H9 (cell line): ENCODE data around the gene SCAF8. TPM values are rescaled to one million over a fixed set of nuclear protein-coding genes. Genes with fewer than 3 reads are reported as not detected.

Source experiments
- DNase-seq: peaks from one replicate; pipeline ENCODE4 v3.0.0-alpha.2; 2017
- H2AFZ ChIP-seq: one replicate; pipeline ENCODE4 v1.6.1; 2013; ENCODE audit warnings: mild to moderate bottlenecking, low read length, control low read depth, moderate library complexity
- H2AK5ac ChIP-seq: 2 replicates; pipeline ENCODE4 v1.6.1; 2013; ENCODE audit warnings: low read length, control low read depth, mixed read lengths; ENCODE audit not compliant: insufficient read length
- H2BK120ac ChIP-seq: one replicate; pipeline ENCODE4 v1.6.1; 2013; ENCODE audit warnings: low read depth, mild to moderate bottlenecking, low read length, control low read depth, inconsistent platforms; ENCODE audit not compliant: poor library complexity, severe bottlenecking
- H2BK12ac ChIP-seq: 2 replicates; pipeline ENCODE4 v1.6.1; 2013; ENCODE audit warnings: low read length, control low read depth, mixed read lengths, low read depth; ENCODE audit not compliant: insufficient read length
- H2BK15ac ChIP-seq: 2 replicates; pipeline ENCODE4 v1.6.1; 2013; ENCODE audit warnings: low read depth, low read length, control low read depth
- H2BK20ac ChIP-seq: one replicate; pipeline ENCODE4 v1.6.1; 2013; ENCODE audit warnings: low read depth, mild to moderate bottlenecking, low read length, control low read depth, inconsistent platforms; ENCODE audit not compliant: poor library complexity, severe bottlenecking
- H2BK5ac ChIP-seq: 2 replicates; pipeline ENCODE4 v1.6.1; 2013; ENCODE audit warnings: low read length, control low read depth, mixed read lengths; ENCODE audit not compliant: insufficient read length
- H3K14ac ChIP-seq: 2 replicates; pipeline ENCODE4 v1.6.1; 2013; ENCODE audit warnings: low read length, control low read depth; ENCODE audit not compliant: insufficient read depth
- H3K18ac ChIP-seq: 2 replicates; pipeline ENCODE4 v1.6.1; 2013; ENCODE audit warnings: low read depth, mild to moderate bottlenecking, mixed read lengths, low read length, control low read depth; ENCODE audit not compliant: insufficient read length
- H3K23ac ChIP-seq: 2 replicates; pipeline ENCODE4 v1.6.1; 2013; ENCODE audit warnings: low read length, control low read depth, mixed read lengths, low read depth; ENCODE audit not compliant: insufficient read length
- H3K23me2 ChIP-seq: 2 replicates; pipeline ENCODE4 v1.6.1; 2013; ENCODE audit warnings: low read depth, mild to moderate bottlenecking, mixed read lengths, low read length, control low read depth; ENCODE audit not compliant: insufficient read length, poor library complexity, severe bottlenecking
- H3K27ac ChIP-seq: 2 replicates; pipeline ENCODE4 v1.5.1; 2013; ENCODE audit warnings: low read length, control low read depth, mixed read lengths, low read depth; ENCODE audit not compliant: insufficient read length
- H3K27me3 ChIP-seq: 2 replicates; pipeline ENCODE4 v1.6.1; 2013; ENCODE audit warnings: low read length, control low read depth, inconsistent platforms; ENCODE audit not compliant: insufficient read depth
- H3K4ac ChIP-seq: 2 replicates; pipeline ENCODE4 v1.6.1; 2013; ENCODE audit warnings: low read depth, mild to moderate bottlenecking, control low read depth, inconsistent platforms, low read length, moderate library complexity
- H3K4me1 ChIP-seq: 2 replicates; pipeline ENCODE4 v1.6.1; 2013; ENCODE audit warnings: low read length, control low read depth, inconsistent platforms; ENCODE audit not compliant: insufficient read depth
- H3K4me2 ChIP-seq: 2 replicates; pipeline ENCODE4 v1.6.1; 2013; ENCODE audit warnings: low read length, control low read depth, mixed read lengths; ENCODE audit not compliant: insufficient read length, insufficient read depth
- H3K56ac ChIP-seq: 2 replicates; pipeline ENCODE4 v1.6.1; 2013; ENCODE audit warnings: low read depth, mild to moderate bottlenecking, mixed read lengths, low read length, control low read depth; ENCODE audit not compliant: insufficient read length
- H3K79me1 ChIP-seq: 2 replicates; pipeline ENCODE4 v1.6.1; 2013; ENCODE audit warnings: low read depth, mild to moderate bottlenecking, moderate library complexity, low read length, control low read depth, inconsistent platforms; ENCODE audit not compliant: insufficient read depth, poor library complexity, severe bottlenecking
- H3K79me2 ChIP-seq: 2 replicates; pipeline ENCODE4 v1.6.1; 2013; ENCODE audit warnings: low read length, control low read depth, inconsistent platforms; ENCODE audit not compliant: insufficient read depth
- H3K9ac ChIP-seq: 2 replicates; pipeline ENCODE4 v1.6.1; 2013; ENCODE audit warnings: low read length, control low read depth, mixed read lengths; ENCODE audit not compliant: insufficient read length; ENCODE audit errors: extremely low read depth
- H3K9me3 ChIP-seq: one replicate; pipeline ENCODE4 v1.6.1; 2013; ENCODE audit warnings: low read depth, low read length, inconsistent platforms; ENCODE audit not compliant: control insufficient read depth
- H3T11ph ChIP-seq: one replicate; pipeline ENCODE4 v1.6.1; 2013; ENCODE audit warnings: mild to moderate bottlenecking, low read length, control low read depth, inconsistent platforms
- H4K20me1 ChIP-seq: one replicate; pipeline ENCODE4 v1.6.1; 2013; ENCODE audit not compliant: control insufficient read depth, insufficient read length, insufficient read depth
- H4K5ac ChIP-seq: 2 replicates; pipeline ENCODE4 v1.6.1; 2013; ENCODE audit warnings: low read depth, mild to moderate bottlenecking, mixed read lengths, low read length, control low read depth; ENCODE audit not compliant: insufficient read length
- H4K8ac ChIP-seq: replicated peaks from 2 replicates; pipeline ENCODE4 v1.6.1; 2013; ENCODE audit warnings: low read length, control low read depth, mixed read lengths, low read depth; ENCODE audit not compliant: insufficient read length
- H4K91ac ChIP-seq: 2 replicates; pipeline ENCODE4 v1.6.1; 2013; ENCODE audit warnings: low read depth, mild to moderate bottlenecking, moderate library complexity, mixed read lengths, low read length, control low read depth; ENCODE audit not compliant: insufficient read length
- H3K27ac Mint-ChIP-seq, 3 experiments: 2 replicates in 2 of 3; 3 replicates in 1 of 3; pipeline ENCODE4 v1.8.0; 2020 to 2021; ENCODE audit warnings: mixed read lengths in 3 of 3, mild to moderate bottlenecking in 1 of 3, moderate library complexity in 1 of 3
- H3K27me3 Mint-ChIP-seq: 2 replicates; pipeline ENCODE4 v1.8.0; 2021; ENCODE audit warnings: low read depth, mild to moderate bottlenecking, moderate library complexity, mixed read lengths
- H3K36me3 Mint-ChIP-seq, 3 experiments: 2 replicates in 2 of 3; 3 replicates in 1 of 3; pipeline ENCODE4 v1.8.0; 2020 to 2021; ENCODE audit warnings: low read depth in 3 of 3, mixed read lengths in 3 of 3; ENCODE audit not compliant: insufficient read depth in 1 of 3
- H3K4me1 Mint-ChIP-seq, 2 experiments: 2 replicates each; pipeline ENCODE4 v1.8.0; 2020; ENCODE audit warnings: mixed read lengths in 2 of 2
- H3K4me3 Mint-ChIP-seq, 2 experiments: 2 replicates in 1 of 2; 3 replicates in 1 of 2; pipeline ENCODE4 v1.8.0; 2020 to 2021; ENCODE audit warnings: mild to moderate bottlenecking in 2 of 2, mixed read lengths in 2 of 2, moderate library complexity in 1 of 2
- H3K9me3 Mint-ChIP-seq, 2 experiments: 2 replicates in 1 of 2; 3 replicates in 1 of 2; pipeline ENCODE4 v1.8.0; 2020; ENCODE audit warnings: mild to moderate bottlenecking in 2 of 2, mixed read lengths in 2 of 2, moderate library complexity in 1 of 2
- CTCF ChIP-seq: fragments of 200-600 bp; sonication (generic); conservative IDR thresholded peaks from 3 replicates; pipeline ENCODE4 v1.8.0; 2021; ENCODE audit warnings: antibody characterized with exemption, mild to moderate bottlenecking
- WGBS: extraction: QIAGEN DNeasy Blood & Tissue Kit; methylation state at CpG from one replicate; pipeline ENCODE4 v1.1.7; 2013; ENCODE audit warnings: missing lambda C conversion rate, low lambda C conversion rate, mixed read lengths; ENCODE audit not compliant: insufficient read length; ENCODE audit errors: extremely low coverage; 5-methylcytosine and 5-hydroxymethylcytosine counted together
- total RNA-seq: library from RNA; stranded (reverse); gene quantifications from 2 replicates; pipeline ENCODE4 v1.2.1, GENCODE V29; 2021

SCAF8 gene
- total RNA-seq, 1 experiment from 2014 or later, result 78.5 TPM

- H3K27ac Mint-ChIP-seq, result no peak overlapping the region
- H2BK12ac ChIP-seq, result no peak overlapping the region
- H3K4me1 ChIP-seq, result no peaks in the 10 kb centered on the region
- no peak overlapping the region for H2BK120ac ChIP-seq
- no peaks in the 10 kb centered on the region for H3K27me3 ChIP-seq
- H4K5ac ChIP-seq, result no peak overlapping the region
- H3K18ac ChIP-seq, result no peak overlapping the region
- no peak overlapping the region for H3K4ac ChIP-seq
- H4K20me1 ChIP-seq, result no peaks in the 10 kb centered on the region
- no peak overlapping the region for H3T11ph ChIP-seq
- DNase-seq, result no peak
- H3K23ac ChIP-seq, result no peak overlapping the region
- no peak overlapping the region for H3K4me3 Mint-ChIP-seq
- H2BK5ac ChIP-seq, result no peak overlapping the region
- no peak overlapping the region for H3K9ac ChIP-seq
- H3K56ac ChIP-seq, result no peak overlapping the region
- H2AFZ ChIP-seq, result no peak overlapping the region
- H2AK5ac ChIP-seq, result no peak overlapping the region
- no peaks in the 10 kb centered on the region for H3K9me3 Mint-ChIP-seq
- H3K79me2 ChIP-seq, result peaks cover 51% of the 10 kb centered on the region
- no peak overlapping the region for H3K4me2 ChIP-seq
- no peak overlapping the region for H3K14ac ChIP-seq
- H3K9me3 ChIP-seq, result no peaks in the 10 kb centered on the region
- no peaks in the 10 kb centered on the region for H3K27me3 Mint-ChIP-seq
- no CpG with 5 or more reads among the region's 1 CpG for WGBS
- H3K23me2 ChIP-seq, result no peaks in the 10 kb centered on the region
- no peak overlapping the region for H2BK15ac ChIP-seq
- H3K4me1 Mint-ChIP-seq, result peaks cover 20 to 33% of the 10 kb centered on the region in 2 experiments
- H3K27ac ChIP-seq, result no peak overlapping the region
- no peaks in the 10 kb centered on the region; a peak in 1 of 7 replicates for H3K36me3 Mint-ChIP-seq
- peaks cover 10% of the 10 kb centered on the region for H3K79me1 ChIP-seq
- H4K91ac ChIP-seq, result no peak overlapping the region
- H4K8ac ChIP-seq, result no peak overlapping the region
- TF ChIP-seq CTCF, result no peak
- no peak overlapping the region for H2BK20ac ChIP-seq
Measured at GRCh38 chr6:154752022-154752421, 18.8 kb downstream of the SCAF8 start.
